GM12878 (cell line): ENCODE measurements around the gene CNR2. TPM values are rescaled to one million over a fixed set of nuclear protein-coding genes. Genes with fewer than 3 reads are reported as not detected.

Experiments
- BHLHE40 ChIP-seq, 2 experiments: fragments of 450-650 bp in 1 of 2; IDR thresholded peaks; 2 replicates each; pipeline ENCODE4 v1.6.1; 2011 to 2017; ENCODE audit warnings: low read depth in 2 of 2, borderline replicate concordance in 1 of 2, improper control_type of control experiment in 1 of 2, low read length in 1 of 2, mild to moderate bottlenecking in 1 of 2
- CBX5 ChIP-seq: sonication (generic); IDR thresholded peaks from 2 replicates; pipeline ENCODE4 v1.6.1; 2016; ENCODE audit warnings: low read depth, moderate library complexity, mild to moderate bottlenecking, inconsistent platforms
- CREB1 ChIP-seq: IDR thresholded peaks from 2 replicates; pipeline ENCODE4 v1.6.1; 2012; ENCODE audit warnings: low read depth, mild to moderate bottlenecking, inconsistent platforms
- CREM ChIP-seq: IDR thresholded peaks from 2 replicates; pipeline ENCODE4 v1.6.1; 2014; ENCODE audit warnings: antibody characterized with exemption, low read depth
- CUX1 ChIP-seq: IDR thresholded peaks from 2 replicates; pipeline ENCODE4 v1.6.1; 2012; ENCODE audit warnings: improper control_type of control experiment, low read depth, low read length; ENCODE audit not compliant: insufficient replicate concordance
- DPF2 ChIP-seq: fragments of 450-650 bp; IDR thresholded peaks from 2 replicates; pipeline ENCODE4 v1.6.1; 2017; ENCODE audit warnings: mild to moderate bottlenecking
- IKZF2 ChIP-seq, 2 experiments: fragments of 450-650 bp; IDR thresholded peaks; 2 replicates each; pipeline ENCODE4 v1.6.1; 2017; ENCODE audit warnings: mild to moderate bottlenecking in 2 of 2, moderate library complexity in 2 of 2
- MTA3 ChIP-seq: IDR thresholded peaks from 2 replicates; pipeline ENCODE4 v1.6.1; 2012; ENCODE audit warnings: low read length, inconsistent platforms, borderline replicate concordance
- MYB ChIP-seq: fragments of 150-350 bp; IDR thresholded peaks from 2 replicates; pipeline ENCODE4 v1.6.1; 2014; ENCODE audit warnings: mild to moderate bottlenecking, low read depth, low read length, borderline replicate concordance
- NFYA ChIP-seq: IDR thresholded peaks from 2 replicates; pipeline ENCODE4 v1.6.1; 2011; ENCODE audit warnings: low read depth, mild to moderate bottlenecking, low read length, improper control_type of control experiment, borderline replicate concordance
- NR2C2 ChIP-seq: IDR thresholded peaks from 2 replicates; pipeline ENCODE4 v1.6.1; 2011; ENCODE audit warnings: borderline replicate concordance, low read depth; ENCODE audit not compliant: control insufficient read depth, insufficient read length
- NRF1 ChIP-seq: conservative IDR thresholded peaks from 2 replicates; pipeline ENCODE4 v1.6.1; 2011; ENCODE audit warnings: mild to moderate bottlenecking, low read depth, low read length, improper control_type of control experiment
- PAX5 ChIP-seq: IDR thresholded peaks from 2 replicates; pipeline ENCODE4 v1.6.1; 2011; ENCODE audit warnings: low read depth, low read length, borderline replicate concordance
- RB1 ChIP-seq: fragments of 450-650 bp; formaldehyde crosslinking; IDR thresholded peaks from 2 replicates; pipeline ENCODE4 v1.6.1; 2017; ENCODE audit warnings: mild to moderate bottlenecking, borderline replicate concordance
- RELB ChIP-seq: fragments of 450-650 bp; IDR thresholded peaks from 2 replicates; pipeline ENCODE4 v1.6.1; 2017; ENCODE audit warnings: low read depth, mild to moderate bottlenecking, moderate library complexity
- RUNX3 ChIP-seq: IDR thresholded peaks from 2 replicates; pipeline ENCODE4 v1.6.1; 2012; ENCODE audit warnings: low read length, inconsistent platforms
- SMARCA5 ChIP-seq: fragments of 450-650 bp; IDR thresholded peaks from 2 replicates; pipeline ENCODE4 v1.6.1; 2017; ENCODE audit warnings: mild to moderate bottlenecking
- YBX1 ChIP-seq: fragments of 450-650 bp; IDR thresholded peaks from 2 replicates; pipeline ENCODE4 v1.6.1; 2016; ENCODE audit warnings: antibody characterized with exemption
- ZBTB11 ChIP-seq: fragments of 450-650 bp; formaldehyde crosslinking; IDR thresholded peaks from 2 replicates; pipeline ENCODE4 v1.5.0; 2022; ENCODE audit warnings: mild to moderate bottlenecking, missing genetic modification characterization
- polyA plus RNA-seq, 11 experiments: library from polyadenylated mRNA; depleted of rRNA in 4 of 11; unstranded in 6 of 11; stranded (reverse) in 5 of 11; fragments of >200 nt; fragmentation: Nextera tagmentation in 4 of 11; fragmentation: Illumina TruSeq in 1 of 11; extraction: Ambion mirVana in 4 of 11; extraction: Trizol in 1 of 11; gene quantifications; 1 replicate in 1 of 11; 2 replicates in 10 of 11; pipeline versions ENCODE4 v1.2.1 to v1.2.3, GENCODE V29; 2011 to 2016; ENCODE audit warnings: inconsistent platforms in 2 of 11, missing spikeins in 2 of 11, low read depth in 1 of 11
- total RNA-seq, 4 experiments: library from RNA; depleted of rRNA in 3 of 4; stranded (reverse); fragments of >200 nt in 3 of 4; fragmentation: Illumina TruSeq in 1 of 4; extraction: Trizol in 1 of 4; gene quantifications; 2 replicates each; pipeline versions ENCODE4 v1.2.1 to v1.2.3, GENCODE V29; 2013 to 2021

CNR2 gene
- total and polyA plus RNA-seq, 10 of the 15 experiments (the other 5 are each of a cell fraction or from before 2014, with no cell fraction given) = 0.46 to 19.8 (median 12.2) TPM

GRCh38 chr1:23908453-23909341, 4.5 kb downstream of the CNR2 start (continued):
- TF ChIP-seq CUX1 (no peak), NFYA (no peak), PAX5 (peak; percentile 65; the same call in 1 of the 2 replicates), NR2C2 (no peak), CREM (0 out of 2 replicates have a peak, but pooled peaks have one; percentile 37), BHLHE40 (IDR thresholded peaks at IDR 0.05; ENCODE audit: borderline replicate concordance in 1 of 2, low read depth in 2 of 2, low read length in 1 of 2) (peak; percentile 68 to 77; a peak in 3 of 4 replicates), MYB (no peak), SMARCA5 (peak; percentile 23; the same call in 1 of the 2 replicates), YBX1 (no peak), RELB (peak; percentile 76), NRF1 (no peak), CBX5 (no peak), RB1 (no peak), MTA3 (no peak), DPF2 (0 out of 2 replicates have a peak, but pooled peaks have one; percentile 13), IKZF2 (IDR thresholded peaks at IDR 0.05) (peak; percentile 77 to 82), CREB1 (no peak), ZBTB11 (CRISPR knock-in tag) (no peak), RUNX3 (no peak)
